Measurements from ENCODE around the gene EPGN.

Gene EPGN

DNA sequence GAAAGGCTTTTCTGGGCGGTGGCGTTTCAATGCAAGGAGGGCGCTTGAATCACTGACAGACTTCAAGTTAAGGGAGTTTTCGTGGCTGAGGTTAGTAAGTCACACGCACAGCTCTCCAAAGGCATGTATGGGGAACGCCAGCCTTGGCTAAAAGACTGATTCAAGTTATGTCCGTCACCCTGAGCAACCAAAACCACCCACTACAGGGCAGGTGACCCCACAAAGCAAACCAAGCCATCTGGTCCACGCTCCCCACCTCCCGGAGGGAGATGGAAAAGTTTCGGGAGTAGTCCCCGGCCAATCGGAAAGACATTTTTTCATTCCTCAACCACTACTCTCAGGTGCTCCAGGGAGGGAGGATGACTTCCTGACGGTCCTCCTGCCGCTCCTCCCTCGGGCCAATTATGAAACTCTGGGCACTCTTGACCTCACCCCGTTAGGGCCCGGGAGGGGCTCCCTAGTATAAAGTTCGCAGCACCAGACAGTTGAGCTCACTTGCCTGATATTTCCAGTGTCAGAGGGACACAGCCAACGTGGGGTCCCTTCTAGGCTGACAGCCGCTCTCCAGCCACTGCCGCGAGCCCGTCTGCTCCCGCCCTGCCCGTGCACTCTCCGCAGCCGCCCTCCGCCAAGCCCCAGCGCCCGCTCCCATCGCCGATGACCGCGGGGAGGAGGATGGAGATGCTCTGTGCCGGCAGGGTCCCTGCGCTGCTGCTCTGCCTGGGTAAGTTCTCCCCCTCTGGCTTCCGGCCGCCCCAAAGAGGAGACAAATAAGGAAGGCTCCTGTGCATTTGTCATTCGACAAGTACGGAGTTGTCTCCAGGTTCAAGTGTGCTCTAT is 56.6 kb downstream of the EPGN start, which contains the start of gene EREG:
Gene EREG (plus strand): TSS at position 494 of the 840 bp plus-strand sequence. CDS start 164 bp downstream, at position 658.
- H3K27ac ChIP-seq: no peak within 1 kb of the TSS
- H3K36me3 ChIP-seq (ENCODE audit: insufficient read depth, low read length): no peaks in the 10 kb centered on the region
- DNase-seq (ENCODE audit: low read depth, low spot score): no peak
- H3K9ac ChIP-seq (ENCODE audit: insufficient read length): no peak within 1 kb of the TSS
- no peak within 1 kb of the TSS for H3K4me3 ChIP-seq
- H3K9me3 ChIP-seq (ENCODE audit: low read depth, low read length): no peaks in the 10 kb centered on the region
- TF ChIP-seq FOXP2 (optimal IDR thresholded peaks at IDR 0.05; ENCODE audit: control extremely low read depth, extremely low read length, insufficient read depth): no peak
- no peak for TF ChIP-seq POLR2AphosphoS5 (IDR thresholded peaks at IDR 0.05; ENCODE audit: borderline replicate concordance, low read depth, low read length)

DNA sequence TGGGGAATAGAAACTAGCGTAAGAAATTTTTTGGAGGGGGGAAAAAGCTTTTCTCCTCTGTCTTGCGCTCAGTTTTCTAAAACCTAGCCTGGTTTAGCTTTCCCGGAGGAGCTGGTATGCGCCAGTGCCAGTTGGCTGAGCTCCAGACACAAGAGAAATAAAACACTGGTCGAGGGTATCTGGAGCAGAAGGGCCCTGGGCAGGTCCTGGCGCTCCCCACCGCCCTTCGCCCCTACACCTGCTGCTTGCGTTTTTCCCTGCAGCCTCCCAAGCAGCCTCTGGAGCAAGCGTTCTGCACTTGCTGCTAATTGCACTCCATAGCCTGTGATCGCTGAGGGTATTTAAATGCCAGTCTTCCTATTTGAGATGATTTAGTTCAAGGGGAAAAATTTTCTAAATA is 57.5 kb downstream of the EPGN start:
- no peak overlapping the region for H3K27ac ChIP-seq
- no peak overlapping the region for H3K9ac ChIP-seq (ENCODE audit: insufficient read length)
- TF ChIP-seq POLR2AphosphoS5 (IDR thresholded peaks at IDR 0.05; ENCODE audit: borderline replicate concordance, low read depth, low read length): no peak
- TF ChIP-seq EZH2 (IDR thresholded peaks at IDR 0.05): no peak
- TF ChIP-seq FOXP2 (optimal IDR thresholded peaks at IDR 0.05; ENCODE audit: control extremely low read depth, extremely low read length, insufficient read depth): no peak
- no peak for DNase-seq (ENCODE audit: low read depth, low spot score)
- no peaks in the 10 kb centered on the region for H3K9me3 ChIP-seq (ENCODE audit: low read depth, low read length)
- H3K36me3 ChIP-seq (ENCODE audit: insufficient read depth, low read length): no peaks in the 10 kb centered on the region
- H3K4me3 ChIP-seq: no peak overlapping the region
